ENCODE measurements around the gene NRCAM.

NRCAM gene

DNA sequence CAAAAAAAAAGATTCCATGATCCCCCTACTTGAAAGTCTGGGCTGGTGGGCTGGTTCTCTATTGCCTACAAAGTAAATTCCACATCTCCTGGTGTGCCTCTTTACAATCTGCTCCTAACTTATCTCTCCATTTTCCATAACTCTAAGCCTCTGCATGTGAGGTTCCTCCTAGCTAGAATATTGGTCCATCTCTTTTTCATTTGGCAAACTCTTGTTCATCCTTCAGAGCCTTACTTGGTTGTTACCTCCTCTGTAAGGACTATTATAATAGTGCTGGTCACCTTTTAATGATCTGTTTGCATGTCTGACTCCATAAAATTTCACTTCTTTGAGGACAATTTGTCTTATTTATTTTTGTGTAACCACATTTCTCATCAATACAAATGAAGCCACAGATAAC, 1.6 kb upstream of the NRCAM start:
- no peak for DNase-seq

DNA sequence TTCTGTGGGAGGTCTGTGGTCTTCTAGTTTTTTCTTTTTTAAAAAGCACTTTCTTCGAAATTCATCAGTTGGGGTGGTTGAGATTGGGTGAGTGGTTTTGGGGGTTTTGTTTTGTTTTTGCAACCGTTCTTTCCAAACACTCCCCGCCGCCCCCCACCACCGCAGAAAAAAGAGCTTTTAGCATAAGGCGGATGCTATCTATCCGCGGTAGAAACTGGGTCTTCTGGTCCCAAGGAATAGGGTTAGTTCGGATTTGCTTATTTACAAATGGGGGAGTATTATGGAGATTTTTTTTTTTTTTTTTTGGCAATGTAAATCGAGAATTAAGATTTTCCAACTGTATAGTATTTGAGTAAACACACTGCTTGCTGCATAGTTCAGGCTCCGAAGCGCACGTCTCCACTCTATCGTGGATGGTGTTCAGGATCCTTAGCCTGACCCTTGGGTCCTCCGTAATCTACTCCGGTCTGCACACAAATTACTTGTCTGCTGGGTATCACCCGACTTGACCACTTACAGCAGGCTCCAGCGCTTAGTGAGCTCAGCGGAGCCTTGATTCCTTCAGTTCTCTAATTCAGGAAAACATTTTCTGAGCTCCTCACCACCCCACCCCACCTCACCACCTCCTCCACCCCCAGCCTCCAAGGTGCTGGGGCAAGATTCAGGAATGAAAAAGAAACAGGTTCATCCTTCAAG, 757 bp upstream of the NRCAM start:
- no peak for DNase-seq

DNA sequence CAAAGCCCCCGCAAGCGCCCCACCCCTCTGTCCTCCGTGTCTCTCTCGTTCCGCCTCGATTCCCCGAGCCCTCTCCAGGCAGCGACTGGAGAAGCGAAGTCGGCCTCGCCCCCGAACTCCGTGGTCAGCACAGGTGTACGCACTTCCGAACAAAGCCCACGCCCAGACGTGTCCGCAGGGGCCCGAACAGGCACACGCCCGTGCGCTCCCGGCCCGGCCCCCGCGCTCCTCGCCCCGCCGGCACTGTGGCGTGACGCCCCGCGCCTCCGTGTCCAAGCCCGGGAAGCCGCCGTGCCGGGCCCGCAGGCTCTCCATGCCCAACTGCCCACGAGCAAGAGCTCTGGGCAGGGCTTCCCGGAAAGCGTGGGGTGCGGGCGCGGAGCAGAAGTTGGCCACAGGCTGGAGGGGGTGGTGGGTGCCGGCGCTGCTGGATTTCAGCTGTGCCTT, 662 bp downstream of the NRCAM start:
- DNase-seq: no peak

DNA sequence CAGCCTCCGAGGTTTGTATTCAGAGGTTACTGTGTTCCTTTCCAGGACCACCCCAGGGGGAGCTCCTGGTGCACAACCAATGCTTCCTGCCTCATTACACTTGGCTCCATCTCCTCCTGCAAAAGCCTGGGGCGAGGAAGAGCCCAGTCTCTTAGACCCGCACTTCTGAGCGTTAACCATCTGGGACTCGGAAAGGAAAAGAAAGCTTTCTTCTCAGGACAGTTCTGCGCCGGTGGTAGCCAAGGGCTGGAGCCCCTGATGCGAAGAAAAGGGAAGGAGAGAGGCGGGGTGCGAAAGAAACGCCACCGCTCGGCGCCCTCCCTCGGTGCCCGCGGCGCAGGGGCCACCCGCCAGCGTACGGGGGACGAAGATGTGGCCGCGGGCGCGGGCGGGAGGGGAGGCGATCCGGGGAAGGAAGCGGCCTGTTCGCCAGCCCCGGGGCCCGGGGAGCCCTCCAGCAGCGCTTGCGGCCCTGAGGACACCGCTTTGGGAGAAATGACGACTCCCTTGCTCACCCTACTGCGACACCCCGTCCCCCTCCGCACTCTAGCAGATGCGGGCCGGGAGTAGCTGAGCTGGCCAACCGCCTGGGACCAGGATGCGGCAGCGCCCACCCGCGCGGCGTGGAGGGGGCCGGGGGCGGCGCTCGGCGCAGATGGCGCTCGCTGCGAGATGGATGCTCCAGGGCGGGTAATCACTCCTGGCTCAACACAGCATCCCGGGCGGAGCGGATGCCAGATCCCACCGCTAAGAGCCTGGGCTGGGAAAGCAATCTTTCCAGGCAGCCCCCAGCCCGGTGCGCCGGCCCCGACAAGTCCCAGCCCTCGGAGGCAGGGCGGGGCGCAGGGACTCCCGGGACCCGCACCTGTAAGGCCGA, 1.3 kb downstream of the NRCAM start:
- no peak for DNase-seq

- DNase-seq: no peak
Measured at GRCh38 chr7:108454317-108454673, 1.9 kb downstream of the NRCAM start.

DNA sequence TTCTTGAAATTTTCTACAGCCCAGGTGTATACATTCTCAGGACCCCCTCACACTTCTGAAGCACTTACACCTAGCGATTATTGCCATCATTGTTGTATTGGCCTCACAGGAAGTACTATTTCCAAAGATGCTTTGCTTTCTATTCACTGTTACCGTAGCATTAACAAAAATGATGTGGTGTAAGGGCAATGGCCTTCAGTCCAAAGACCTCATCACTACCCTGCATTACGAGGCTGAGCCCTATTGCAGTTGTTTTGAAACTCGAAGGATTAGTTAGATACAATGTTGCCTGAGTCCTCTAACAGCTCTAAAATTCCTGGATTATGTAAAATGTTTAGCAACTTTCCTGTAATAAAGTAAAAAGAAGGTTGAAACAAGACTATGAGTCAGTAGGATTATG, 2.9 kb downstream of the NRCAM start:
- no peak for DNase-seq

GRCh38 chr7:108452707-108453106, 3.5 kb downstream of the NRCAM start:
- DNase-seq: no peak

GRCh38 chr7:108451296-108451848, 4.9 kb downstream of the NRCAM start:
- DNase-seq: no peak

- no peak for DNase-seq
Measured at GRCh38 chr7:108450160-108450559, 6.1 kb downstream of the NRCAM start.

DNA sequence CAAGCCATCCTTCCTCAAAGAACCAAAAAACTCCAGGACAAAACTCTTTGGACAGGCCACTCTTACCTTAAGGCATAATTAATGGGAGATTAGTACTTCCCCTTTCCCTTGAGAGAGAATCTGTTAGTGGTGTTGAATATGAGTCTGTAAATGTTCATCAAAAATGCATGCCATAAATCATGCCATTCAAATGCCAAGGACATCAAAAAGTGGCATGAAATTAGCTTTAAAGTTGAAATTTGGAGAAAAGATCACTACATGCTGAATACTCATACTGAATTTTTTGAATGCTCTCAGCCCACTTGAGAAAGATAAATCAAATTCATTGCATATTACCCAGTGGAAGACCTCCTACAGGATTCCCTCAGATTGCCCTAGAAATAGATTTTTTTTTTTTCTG, 6.7 kb downstream of the NRCAM start:
- no peak for DNase-seq

GRCh38 chr7:108448584-108449505, 7.4 kb downstream of the NRCAM start:
- no peak for DNase-seq

GRCh38 chr7:108442039-108442568, 14.1 kb downstream of the NRCAM start:
- DNase-seq: no peak

GRCh38 chr7:108441392-108441955, 14.8 kb downstream of the NRCAM start:
- no peak for DNase-seq

GRCh38 chr7:108440613-108441012, 15.6 kb downstream of the NRCAM start:
- DNase-seq: no peak

GRCh38 chr7:108436906-108437305, 19.3 kb downstream of the NRCAM start:
- no peak for DNase-seq

GRCh38 chr7:108434010-108434409, 22.2 kb downstream of the NRCAM start:
- no peak for DNase-seq

DNA sequence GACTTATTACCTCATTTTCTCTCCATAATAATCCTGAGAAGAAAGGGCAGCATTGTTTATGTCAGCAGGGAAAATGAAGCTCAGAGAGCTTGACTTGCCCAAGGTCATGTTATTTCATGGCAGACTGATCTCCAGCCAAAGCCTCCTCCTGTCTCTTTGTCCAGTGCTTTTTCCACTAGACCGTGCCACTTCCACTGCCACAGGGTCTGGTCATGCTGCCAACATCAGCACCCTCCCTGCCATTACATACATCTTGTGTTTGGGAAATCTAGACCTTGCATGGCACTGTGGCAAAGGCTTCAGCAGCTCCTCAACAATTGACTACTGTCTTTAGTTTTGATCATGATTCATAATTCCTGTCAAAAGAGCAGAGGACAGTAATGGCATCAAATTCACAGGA, 25.1 kb downstream of the NRCAM start:
- DNase-seq: no peak

GRCh38 chr7:108430664-108431063, 25.6 kb downstream of the NRCAM start:
- no peak for DNase-seq

- no peak for DNase-seq
Measured at GRCh38 chr7:108427766-108428165, 28.5 kb downstream of the NRCAM start.

GRCh38 chr7:108425714-108426275, 30.4 kb downstream of the NRCAM start:
- DNase-seq: no peak

DNA sequence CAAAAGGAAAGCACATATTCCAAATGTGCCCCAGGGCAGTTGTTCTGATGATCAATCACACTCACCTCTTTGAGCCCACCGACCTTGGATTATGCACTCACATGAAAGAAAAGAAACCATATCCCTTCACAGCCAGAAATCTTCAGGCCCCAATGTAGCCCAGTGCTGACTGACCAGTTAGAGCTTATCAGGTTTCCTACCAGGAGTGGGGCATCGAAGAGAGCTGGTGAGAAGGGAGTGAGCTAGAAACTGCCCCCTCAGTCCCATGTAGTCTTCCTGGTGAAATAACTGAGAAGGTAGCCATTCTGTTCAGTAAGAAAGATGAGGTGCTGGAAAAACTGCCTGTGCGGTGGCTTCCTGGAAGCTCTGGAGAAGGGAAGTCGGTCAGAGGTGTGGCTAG, 32.2 kb downstream of the NRCAM start:
- DNase-seq: no peak
